ENCODE results near the gene HDDC3.
"Not testable (repeated sequence)": the region's sequence is repeated elsewhere in the genome, so short reads cannot be mapped to it uniquely, and the experiment has no call there.

The HDDC3 gene

DNA sequence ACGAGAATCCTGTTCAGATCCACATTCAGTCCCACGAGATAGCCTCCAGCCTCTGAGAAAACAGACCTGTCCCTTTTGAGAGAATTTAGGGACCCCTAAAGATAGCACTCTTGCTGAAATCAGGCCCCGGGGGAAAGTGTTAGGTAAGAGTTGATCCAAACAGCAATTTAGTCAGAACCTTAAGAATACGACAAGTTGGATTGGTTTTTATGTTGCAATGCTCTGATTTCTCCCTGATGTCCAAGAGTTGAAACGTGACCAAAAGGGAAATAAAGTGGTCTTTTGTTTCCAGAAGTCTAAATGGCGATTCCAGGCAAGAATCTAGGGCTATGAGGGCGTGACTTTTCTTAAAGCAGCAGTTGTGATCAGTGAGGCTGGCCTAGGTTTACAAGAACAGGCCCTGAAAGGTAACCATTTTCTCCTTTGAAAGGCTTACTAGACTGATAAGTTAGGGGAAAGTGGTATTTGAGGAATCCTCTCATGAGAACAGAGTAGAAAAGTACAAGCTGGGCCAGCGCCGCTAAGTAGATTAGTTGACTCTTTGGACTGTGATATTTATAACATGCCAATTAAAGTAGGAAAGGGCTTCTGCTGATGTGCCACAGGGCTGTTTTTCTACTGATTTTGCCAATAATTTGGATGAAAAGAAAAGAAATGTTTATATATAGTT is 24.4 kb downstream of the HDDC3 start:
- DNase-seq: no peak

GRCh38 chr15:90907051-90907660 is 25.2 kb downstream of the HDDC3 start:
- DNase-seq: no peak

GRCh38 chr15:90906181-90906849 is 26.0 kb downstream of the HDDC3 start:
- no peak for DNase-seq

DNA sequence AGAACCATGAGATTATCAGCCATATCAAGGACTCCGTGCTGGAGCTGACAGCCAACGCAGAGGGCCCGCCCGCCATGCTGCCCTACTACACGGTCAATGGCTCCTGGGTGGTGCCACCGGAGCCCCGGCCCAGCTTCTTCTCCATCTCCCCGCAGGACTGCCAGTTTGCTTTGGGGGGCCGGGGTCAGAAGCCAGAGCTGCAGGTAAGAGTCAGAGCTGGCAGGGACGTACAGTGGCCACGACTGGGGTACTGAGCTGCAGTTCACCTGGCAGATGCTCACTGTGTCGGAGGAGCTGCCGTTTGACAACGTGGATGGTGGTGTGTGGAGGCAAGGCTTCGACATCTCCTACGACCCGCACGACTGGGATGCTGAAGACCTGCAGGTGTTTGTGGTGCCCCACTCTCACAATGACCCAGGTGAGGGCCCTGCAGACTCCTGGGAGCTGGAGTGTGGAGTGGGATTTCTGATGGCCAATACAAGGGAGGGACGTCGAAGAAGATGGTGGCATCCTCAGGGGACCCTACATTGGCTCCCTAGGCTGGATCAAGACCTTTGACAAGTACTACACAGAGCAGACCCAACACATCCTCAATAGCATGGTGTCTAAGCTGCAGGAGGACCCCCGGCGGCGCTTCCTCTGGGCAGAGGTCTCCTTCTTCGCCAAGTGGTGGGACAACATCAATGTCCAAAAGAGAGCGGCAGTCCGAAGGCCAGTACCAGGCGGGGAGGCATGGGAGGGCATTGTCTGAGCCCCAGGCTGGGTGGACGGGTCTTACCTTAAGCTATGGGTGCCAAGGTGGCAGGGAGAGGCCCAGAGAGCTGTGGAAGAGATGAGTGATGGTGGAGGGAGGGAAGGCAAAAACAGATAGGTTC is 26.8 kb downstream of the HDDC3 start:
- DNase-seq: no peak

- DNase-seq: no peak
These were observed 27.6 kb downstream of the HDDC3 start for GRCh38 chr15:90904746-90905145.

GRCh38 chr15:90903733-90904536 is 28.4 kb downstream of the HDDC3 start:
- no peak for DNase-seq

DNA sequence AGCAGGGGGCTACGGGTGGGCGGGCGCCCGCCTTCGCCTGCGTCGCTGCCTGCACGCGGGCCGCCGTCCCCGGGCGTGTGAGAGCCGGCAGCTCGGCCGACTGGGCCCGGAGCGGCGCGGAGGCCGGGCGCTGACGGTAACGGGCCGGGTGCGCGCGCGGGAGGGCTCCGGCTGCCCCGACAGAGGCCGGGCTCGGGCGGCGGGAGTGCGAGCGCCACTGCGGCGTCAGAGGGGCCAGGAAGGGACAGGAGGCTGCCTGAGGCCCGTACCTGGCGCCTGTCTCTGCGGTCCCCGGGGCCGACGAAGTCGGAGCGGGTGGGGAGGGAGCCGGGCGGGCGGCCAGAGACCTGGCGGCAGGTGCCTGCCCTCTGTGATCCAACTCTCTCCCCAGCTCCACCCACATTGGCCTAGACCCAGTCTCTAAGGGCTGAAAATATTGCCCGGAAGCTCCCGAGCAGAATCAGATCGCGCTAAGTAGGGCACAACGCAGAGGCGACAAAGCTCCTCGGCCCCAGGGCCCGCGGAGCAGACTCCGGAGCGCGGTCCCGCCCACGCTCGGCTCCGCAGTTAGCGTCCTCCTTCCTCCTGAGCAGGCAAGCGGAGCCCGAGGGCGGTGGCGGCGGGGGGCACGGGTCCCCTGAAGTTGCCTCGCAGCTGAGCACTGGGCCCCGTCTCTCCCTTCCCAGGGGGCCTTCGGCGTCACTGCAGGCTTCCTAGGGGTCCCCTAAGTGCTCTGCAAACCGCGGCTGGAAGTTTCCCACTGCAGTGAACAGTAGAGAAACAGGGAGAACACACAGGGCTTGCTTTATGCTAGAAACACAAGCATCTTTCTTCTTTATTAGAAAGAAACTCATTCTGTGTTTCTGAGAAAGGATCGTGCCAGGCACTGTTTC is 29.3 kb downstream of the HDDC3 start, which contains the start of gene MAN2A2:
MAN2A2 (plus strand) TSS at position 463 of the 893 bp plus-strand sequence. CDS start 906 bp downstream, outside the sequence.
- peak in 1 of 2 experiments; percentile 15 for DNase-seq

DNA sequence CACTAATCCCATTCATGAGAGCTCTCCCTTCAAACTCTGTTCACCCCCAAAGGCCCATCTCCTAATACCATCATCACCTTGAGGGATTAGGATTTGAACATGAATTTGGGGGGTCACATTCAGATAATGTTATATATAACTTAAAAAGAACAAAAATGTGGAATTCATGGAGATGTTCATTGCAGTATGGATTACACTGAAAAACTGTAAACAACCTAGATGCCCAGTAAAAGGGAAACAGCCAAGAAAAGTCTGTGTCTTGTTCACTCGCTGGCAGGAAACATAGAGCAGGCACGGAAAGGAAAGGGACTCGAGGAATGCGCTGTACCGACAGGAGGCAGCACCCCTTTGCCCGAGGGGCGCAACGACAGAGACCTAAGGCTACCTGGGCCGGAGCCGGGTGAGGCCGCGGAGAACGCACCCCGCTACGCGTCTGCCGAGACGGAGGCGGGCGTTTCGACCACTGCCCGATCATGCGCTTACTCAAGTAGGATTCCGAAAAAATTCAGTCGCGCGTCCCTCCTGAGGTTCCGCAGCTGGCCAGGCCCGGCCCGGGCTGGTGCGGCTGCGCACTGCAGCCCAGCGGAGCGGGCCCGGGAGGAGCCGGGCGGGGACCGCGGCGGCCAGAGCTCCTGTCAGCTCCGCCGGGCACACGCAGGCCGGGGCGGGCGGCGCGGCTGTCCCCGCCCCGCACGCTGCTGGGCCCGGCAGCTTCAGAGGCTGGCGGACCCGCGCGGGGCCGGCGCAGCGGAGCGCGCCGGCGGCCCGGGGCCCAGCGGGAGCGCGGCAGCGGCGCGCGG is 30.1 kb downstream of the HDDC3 start:
- peak; percentile 46 to 66 for DNase-seq

DNA sequence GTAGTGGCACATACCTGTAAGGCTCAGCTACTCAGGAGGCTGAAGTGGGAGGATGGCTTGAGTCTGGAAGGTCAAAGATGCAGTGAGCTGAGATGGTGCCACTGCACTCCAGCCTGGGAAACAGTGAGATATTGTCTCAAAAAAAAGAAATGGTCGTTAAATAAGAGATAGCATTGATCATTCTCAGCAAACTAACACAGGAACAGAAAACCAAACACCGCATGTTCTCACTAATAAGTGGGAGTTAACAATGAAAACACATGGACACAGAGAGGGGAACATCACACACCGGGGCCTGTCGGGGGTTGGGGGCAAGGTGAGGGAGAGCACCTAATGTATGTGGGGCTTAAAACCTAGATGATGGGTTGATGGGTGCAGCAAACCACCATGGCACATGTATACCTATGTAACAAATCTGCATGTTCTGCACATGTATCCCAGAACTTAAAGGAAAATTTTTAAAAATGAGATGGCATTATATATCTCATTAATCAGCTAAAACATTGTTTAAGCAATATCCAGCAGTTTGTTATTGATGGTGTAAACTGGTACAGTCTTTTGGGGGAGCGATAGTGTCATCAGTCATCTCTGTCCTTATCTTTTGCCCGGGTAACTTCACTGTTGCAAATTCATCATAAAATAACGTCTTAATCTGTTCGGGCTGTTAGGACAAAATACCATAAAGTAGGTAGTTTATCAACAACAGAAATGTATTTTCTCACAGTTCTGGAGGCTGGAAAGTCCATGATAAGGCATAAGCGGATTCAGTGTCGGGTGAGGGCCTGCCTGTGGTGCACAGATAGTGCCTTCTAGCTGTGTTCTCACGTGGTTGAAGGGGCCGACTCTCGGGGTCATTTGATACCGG is 30.9 kb downstream of the HDDC3 start:
- no peak for DNase-seq

GRCh38 chr15:90897131-90897655 is 35.2 kb downstream of the HDDC3 start:
- not testable (repeated sequence) for DNase-seq

DNA sequence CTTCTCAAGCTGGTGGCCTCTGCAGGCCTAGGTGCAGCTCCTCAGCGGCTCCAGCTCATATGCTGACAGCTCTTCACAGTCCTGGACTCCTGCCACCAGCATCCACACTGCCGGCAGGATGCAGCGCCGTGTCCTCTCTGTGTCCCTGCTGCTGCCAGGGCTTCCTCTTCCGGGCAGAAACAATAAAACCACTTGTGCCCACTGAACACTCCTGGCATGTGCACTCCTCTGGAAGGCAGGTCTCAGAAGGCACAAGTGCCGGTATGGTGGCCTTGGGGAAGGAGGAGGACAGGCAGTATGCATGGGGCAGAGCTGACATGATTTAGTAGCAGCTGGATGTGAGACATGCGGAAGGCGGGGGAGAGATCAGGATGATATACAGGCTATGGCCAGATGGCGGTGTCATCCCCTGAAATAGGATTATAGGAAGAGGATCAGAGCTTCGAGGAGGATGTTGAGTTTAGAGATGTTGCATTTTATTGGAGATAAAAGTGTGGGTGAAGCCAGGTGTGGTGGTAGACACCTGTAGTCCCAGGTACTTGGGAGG is 36.7 kb downstream of the HDDC3 start:
- DNase-seq: no peak

DNA sequence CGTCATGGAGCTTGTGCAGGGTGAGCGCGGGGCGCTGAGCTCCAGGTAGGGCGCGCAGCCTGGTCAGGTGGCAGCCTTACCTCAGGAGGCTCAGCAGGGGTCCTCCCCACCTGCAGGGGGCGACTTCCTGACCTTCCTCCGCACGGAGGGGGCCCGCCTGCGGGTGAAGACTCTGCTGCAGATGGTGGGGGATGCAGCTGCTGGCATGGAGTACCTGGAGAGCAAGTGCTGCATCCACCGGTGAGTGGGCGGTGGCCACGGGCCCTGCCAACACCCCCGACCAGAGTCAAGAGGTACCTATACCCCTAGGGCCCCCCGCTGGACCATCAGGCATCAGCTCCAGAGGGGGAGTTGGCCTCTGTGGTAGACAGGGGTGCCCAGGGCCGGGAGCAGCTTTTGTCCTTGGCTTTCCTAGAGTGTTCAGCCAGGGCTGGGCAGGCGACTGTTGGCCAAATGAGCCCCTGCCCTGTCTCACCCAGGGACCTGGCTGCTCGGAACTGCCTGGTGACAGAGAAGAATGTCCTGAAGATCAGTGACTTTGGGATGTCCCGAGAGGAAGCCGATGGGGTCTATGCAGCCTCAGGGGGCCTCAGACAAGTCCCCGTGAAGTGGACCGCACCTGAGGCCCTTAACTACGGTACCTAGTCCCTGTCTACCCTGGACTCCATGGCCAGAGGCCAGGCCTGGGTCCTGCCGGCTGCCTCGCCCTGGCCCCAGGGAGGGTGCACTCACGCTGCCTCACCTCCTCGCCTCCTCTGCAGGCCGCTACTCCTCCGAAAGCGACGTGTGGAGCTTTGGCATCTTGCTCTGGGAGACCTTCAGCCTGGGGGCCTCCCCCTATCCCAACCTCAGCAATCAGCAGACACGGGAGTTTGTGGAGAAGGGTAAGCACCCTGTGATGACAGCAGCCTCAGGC is 38.9 kb downstream of the HDDC3 start:
- no peak for DNase-seq

GRCh38 chr15:90892498-90893174 is 39.7 kb downstream of the HDDC3 start:
- DNase-seq: no peak

DNA sequence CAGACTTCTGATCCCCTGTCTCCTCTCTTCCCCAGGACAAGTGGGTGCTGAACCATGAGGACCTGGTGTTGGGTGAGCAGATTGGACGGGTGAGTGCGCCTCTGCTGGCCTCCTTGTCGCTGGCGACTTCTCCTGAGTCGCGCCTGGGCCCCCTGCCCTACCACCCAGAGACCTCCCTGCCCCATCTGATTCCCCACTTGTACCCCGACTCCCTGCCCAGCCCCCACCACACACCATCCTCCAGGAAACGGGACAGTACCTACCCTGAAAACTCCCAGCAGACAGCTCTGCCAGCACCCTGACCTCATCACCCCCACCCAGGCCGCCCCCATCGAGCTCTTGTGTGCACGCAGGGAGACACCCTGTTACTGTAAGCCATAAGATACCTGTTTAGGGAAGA is 40.3 kb downstream of the HDDC3 start:
- DNase-seq: no peak

DNA sequence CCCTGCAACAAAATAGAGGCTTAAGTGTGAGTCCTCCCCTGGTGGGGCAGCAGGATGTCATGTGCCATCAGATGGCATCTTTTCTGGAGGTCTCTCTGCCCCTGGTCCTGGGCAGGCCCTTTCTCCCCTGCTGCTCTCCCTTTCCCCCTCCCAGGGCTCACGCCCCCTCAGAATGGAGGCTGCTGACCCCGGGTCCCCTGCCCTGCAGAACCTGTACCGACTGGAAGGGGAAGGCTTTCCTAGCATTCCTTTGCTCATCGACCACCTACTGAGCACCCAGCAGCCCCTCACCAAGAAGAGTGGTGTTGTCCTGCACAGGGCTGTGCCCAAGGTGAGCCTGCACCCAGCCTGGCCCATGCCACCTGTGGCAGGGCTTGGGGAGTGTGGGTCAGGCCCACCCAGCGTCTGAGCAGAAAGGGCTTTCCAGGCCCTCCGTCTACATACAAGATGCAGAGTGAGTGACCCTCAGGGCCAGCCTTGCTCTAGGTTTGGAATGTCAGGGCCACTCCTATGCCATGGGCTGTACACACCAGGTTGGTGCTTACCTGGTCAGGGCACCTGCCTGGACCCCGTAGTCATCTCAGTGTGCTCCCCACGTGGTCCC is 40.9 kb downstream of the HDDC3 start:
- DNase-seq: no peak

DNA sequence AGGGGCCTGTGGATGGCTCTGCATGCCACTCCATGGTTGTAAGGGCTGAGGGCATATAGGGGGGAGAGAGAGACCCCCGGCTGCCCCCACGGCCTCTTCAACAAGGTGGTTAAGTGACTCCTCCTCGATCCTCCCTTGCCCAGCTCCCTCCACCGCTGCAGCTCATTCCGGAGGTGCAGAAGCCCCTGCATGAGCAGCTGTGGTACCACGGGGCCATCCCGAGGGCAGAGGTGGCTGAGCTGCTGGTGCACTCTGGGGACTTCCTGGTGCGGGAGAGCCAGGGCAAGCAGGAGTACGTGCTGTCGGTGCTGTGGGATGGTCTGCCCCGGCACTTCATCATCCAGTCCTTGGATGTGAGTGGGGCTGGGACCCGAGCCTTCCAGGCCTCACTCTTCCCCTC is 41.5 kb downstream of the HDDC3 start:
- DNase-seq: no peak

Measured in NCI-H187 (cell line).